ENCODE data around the gene CHD2. TPM values are rescaled to one million over a fixed set of nuclear protein-coding genes. Genes with fewer than 3 reads are reported as not detected.

Gene CHD2
- total and polyA plus RNA-seq, 2 donors (not counting 3 experiments of a cell fraction or from before 2014, with no cell fraction given): 53.8 to 97.9 TPM

DNA sequence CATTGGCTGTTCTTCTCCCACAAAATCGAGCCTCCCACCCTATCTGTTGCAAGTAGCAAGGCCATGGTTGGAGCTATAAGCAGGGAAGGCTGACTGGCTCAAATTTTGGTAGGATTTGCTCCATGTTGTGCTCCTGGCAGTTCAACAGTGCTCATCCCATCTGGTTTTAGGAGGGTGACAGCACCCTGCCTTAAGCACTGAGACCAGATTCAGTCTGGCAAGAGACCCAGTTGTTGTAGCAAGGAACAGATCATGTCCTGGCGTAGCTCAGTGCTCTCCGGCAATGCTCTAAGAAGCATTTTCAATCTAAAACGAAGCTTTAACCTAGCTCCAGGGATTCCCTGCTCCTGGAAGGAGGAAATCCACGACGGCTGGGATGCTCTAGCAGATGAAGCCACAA, 97.7 kb downstream of the CHD2 start:
- dilution Hi-C loops (cut with MboI; ENCODE audit: extremely low pct_ligation_motif_present, low sequenced_read_pairs): loop anchor here (10.0 kb wide), 1 partner anchor 53 kb away; no protein-coding TSS in a partner anchor
- Histone ChIP-seq H3K4me3 (replicated peaks in 1 of 3; ENCODE audit: insufficient read depth in 1 of 3, low read depth in 1 of 3, low read length in 3 of 3) (no peak overlapping the region), H3K4me2 (ENCODE audit: insufficient read depth, low read length) (no peak overlapping the region), H3K27me3 (ENCODE audit: control insufficient read depth in 2 of 2, insufficient read depth in 2 of 2, low read length in 2 of 2) (no peaks in the 10 kb centered on the region), H3K4me1 (ENCODE audit: control insufficient read depth, extremely low read depth, insufficient read depth, low read length) (no peaks in the 10 kb centered on the region), H3K9me1 (replicated peaks; ENCODE audit: control insufficient read depth, extremely low read depth, insufficient read depth, low read length) (no peaks in the 10 kb centered on the region), H3K27ac (ENCODE audit: insufficient read depth, low read depth, low read length) (no peak overlapping the region), H3K9ac (replicated peaks; ENCODE audit: extremely low read depth, insufficient read depth, low read length) (no peak overlapping the region), H3K36me3 (ENCODE audit: control insufficient read depth in 2 of 2, extremely low read depth in 1 of 2, insufficient read depth in 2 of 2, low read length in 2 of 2) (peaks cover 42 to 48% of the 10 kb centered on the region in 2 experiments), H2AFZ (ENCODE audit: low read depth, low read length) (no peak overlapping the region), H3K9me3 (replicated peaks; ENCODE audit: control insufficient read depth, insufficient read depth, low read length) (no peaks in the 10 kb centered on the region), H3K79me2 (ENCODE audit: control insufficient read depth, insufficient read depth, low read length) (peaks cover 15% of the 10 kb centered on the region), H4K20me1 (replicated peaks; ENCODE audit: control insufficient read depth, extremely low read depth, insufficient read depth, low read length) (peaks cover 2% of the 10 kb centered on the region)
- CTCF ChIA-PET: interaction anchor here (1.0 kb wide), 1 partner anchor 23 kb away, joined by 3 read pairs; no protein-coding TSS in a partner anchor
- intact Hi-C loops (cut with micrococcal nuclease): loop anchor here (5.0 kb wide), 1 partner anchor 41 kb away; no protein-coding TSS in a partner anchor
- no TSS peak for BruUV-seq (replicated peaks)
- DNase-seq (ENCODE audit: low read depth, low spot score): no peak
- TF ChIP-seq EZH2 (IDR thresholded peaks at IDR 0.05; ENCODE audit: borderline replicate concordance, low read depth, low read length, severe bottlenecking): no peak
- TF ChIP-seq POLR2AphosphoS5 (IDR thresholded peaks at IDR 0.05; ENCODE audit: insufficient read depth, low read depth, low read length): no peak
- no peak for TF ChIP-seq FOS (IDR thresholded peaks at IDR 0.05; ENCODE audit: borderline replicate concordance, insufficient read depth, low read length)
- TF ChIP-seq MYC (IDR thresholded peaks at IDR 0.05; ENCODE audit: low read depth, low read length): no peak
- no peak for TF ChIP-seq JUN (IDR thresholded peaks at IDR 0.05; ENCODE audit: borderline replicate concordance, insufficient read depth, insufficient read length, low read depth)
- TF ChIP-seq, protein P1, sequence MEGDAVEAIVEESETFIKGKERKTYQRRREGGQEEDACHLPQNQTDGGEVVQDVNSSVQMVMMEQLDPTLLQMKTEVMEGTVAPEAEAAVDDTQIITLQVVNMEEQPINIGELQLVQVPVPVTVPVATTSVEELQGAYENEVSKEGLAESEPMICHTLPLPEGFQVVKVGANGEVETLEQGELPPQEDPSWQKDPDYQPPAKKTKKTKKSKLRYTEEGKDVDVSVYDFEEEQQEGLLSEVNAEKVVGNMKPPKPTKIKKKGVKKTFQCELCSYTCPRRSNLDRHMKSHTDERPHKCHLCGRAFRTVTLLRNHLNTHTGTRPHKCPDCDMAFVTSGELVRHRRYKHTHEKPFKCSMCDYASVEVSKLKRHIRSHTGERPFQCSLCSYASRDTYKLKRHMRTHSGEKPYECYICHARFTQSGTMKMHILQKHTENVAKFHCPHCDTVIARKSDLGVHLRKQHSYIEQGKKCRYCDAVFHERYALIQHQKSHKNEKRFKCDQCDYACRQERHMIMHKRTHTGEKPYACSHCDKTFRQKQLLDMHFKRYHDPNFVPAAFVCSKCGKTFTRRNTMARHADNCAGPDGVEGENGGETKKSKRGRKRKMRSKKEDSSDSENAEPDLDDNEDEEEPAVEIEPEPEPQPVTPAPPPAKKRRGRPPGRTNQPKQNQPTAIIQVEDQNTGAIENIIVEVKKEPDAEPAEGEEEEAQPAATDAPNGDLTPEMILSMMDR (IDR thresholded peaks at IDR 0.05; ENCODE audit: extremely low read depth in 1 of 2, insufficient read depth in 1 of 2, low read depth in 1 of 2, low read length in 2 of 2): no peak
- no peak for TF ChIP-seq GATA2 (IDR thresholded peaks at IDR 0.05; ENCODE audit: insufficient read depth, insufficient read length, low read depth, low read length)
- no peak for TF ChIP-seq POLR2A (IDR thresholded peaks at IDR 0.05; ENCODE audit: low read depth, low read length)
- no peak for FAIRE-seq
- POLR2A ChIA-PET: no interaction called here
